NT2/D1 (cell line): Measurements from ENCODE around the gene PLXDC2.

Experiments used
- DNase-seq: peaks from one replicate; pipeline ENCODE4 v3.0.0-alpha.2; 2011; ENCODE audit warnings: low read depth, low spot score
- H3K27me3 ChIP-seq: 2 replicates; pipeline ENCODE4 v1.6.0; 2011; ENCODE audit warnings: mild to moderate bottlenecking; ENCODE audit not compliant: insufficient read length, insufficient read depth
- H3K36me3 ChIP-seq: 2 replicates; pipeline ENCODE4 v1.6.1; 2011; ENCODE audit warnings: mild to moderate bottlenecking, low read length, mixed read lengths; ENCODE audit not compliant: insufficient read depth, insufficient read length
- H3K4me1 ChIP-seq: 2 replicates; pipeline ENCODE4 v1.5.1; 2011; ENCODE audit not compliant: insufficient read depth, insufficient read length
- H3K4me3 ChIP-seq: 2 replicates; pipeline ENCODE4 v1.5.1; 2011; ENCODE audit warnings: low read depth; ENCODE audit not compliant: insufficient read length
- H3K9ac ChIP-seq: 2 replicates; pipeline ENCODE4 v1.6.0; 2011; ENCODE audit warnings: low read depth; ENCODE audit not compliant: insufficient read length
- H3K9me3 ChIP-seq: 2 replicates; pipeline ENCODE4 v1.5.1; 2011; ENCODE audit warnings: mild to moderate bottlenecking, low read length; ENCODE audit not compliant: insufficient read depth
- SUZ12 ChIP-seq: IDR thresholded peaks from 2 replicates; pipeline ENCODE4 v1.6.1; 2011; ENCODE audit not compliant: insufficient read length, insufficient read depth; ENCODE audit errors: extremely low read depth
- YY1 ChIP-seq: IDR thresholded peaks from 2 replicates; pipeline ENCODE4 v1.6.1; 2011; ENCODE audit not compliant: insufficient read length, insufficient read depth
- ZNF274 ChIP-seq: IDR thresholded peaks from 2 replicates; pipeline ENCODE4 v1.6.1; 2011; ENCODE audit warnings: mild to moderate bottlenecking, low read depth, low read length

PLXDC2 gene

DNA sequence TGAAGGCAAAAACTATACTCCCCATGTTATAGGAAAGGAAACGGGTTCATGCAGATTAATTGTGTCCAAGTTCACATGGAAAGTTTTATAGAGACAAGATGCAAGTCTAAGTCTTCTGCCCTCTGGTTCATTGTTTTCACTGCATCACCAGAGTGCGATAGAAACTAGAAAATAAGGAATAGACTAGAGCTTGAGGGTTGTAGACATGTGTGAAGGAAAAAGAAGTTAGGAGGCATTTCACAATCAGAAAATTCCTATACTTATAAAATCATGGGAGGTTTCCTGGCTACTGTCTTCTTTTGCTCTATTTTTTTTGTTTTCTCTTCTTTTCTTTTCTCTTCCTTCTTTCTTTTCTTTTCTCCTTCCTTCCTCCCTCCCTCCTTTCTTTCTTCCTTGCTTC, 329.8 kb downstream of the PLXDC2 start:
- H3K9ac ChIP-seq, result no peak overlapping the region
- TF ChIP-seq SUZ12 (no peak), YY1 (no peak), ZNF274 (no peak)
- H3K4me1 ChIP-seq, result no peaks in the 10 kb centered on the region
- no peak overlapping the region for H3K4me3 ChIP-seq
- no peak for DNase-seq
- H3K9me3 ChIP-seq, result no peaks in the 10 kb centered on the region
- no peaks in the 10 kb centered on the region for H3K36me3 ChIP-seq
- no peaks in the 10 kb centered on the region for H3K27me3 ChIP-seq

DNA sequence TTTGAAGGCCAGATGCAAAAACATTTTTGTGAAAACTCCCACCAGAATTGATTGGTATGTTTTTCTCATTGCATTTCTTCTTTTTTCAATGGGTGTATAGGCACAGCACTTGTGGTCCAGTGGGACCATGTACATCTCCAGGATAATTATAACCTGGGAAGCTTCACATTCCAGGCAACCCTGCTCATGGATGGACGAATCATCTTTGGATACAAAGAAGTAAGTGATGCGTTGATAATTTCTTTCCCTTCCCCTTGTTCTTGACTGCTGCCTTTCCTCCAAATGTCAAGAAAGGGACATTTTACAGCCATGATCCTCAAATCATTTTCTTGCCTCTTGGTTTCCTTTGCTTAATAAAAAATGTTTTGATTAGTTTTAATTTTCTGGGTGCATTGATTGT, 331.5 kb downstream of the PLXDC2 start:
- Histone ChIP-seq H3K4me1 (no peaks in the 10 kb centered on the region), H3K36me3 (no peaks in the 10 kb centered on the region), H3K9me3 (no peaks in the 10 kb centered on the region), H3K4me3 (no peak overlapping the region), H3K27me3 (no peaks in the 10 kb centered on the region), H3K9ac (no peak overlapping the region)
- no peak for TF ChIP-seq SUZ12
- DNase-seq, result no peak

DNA sequence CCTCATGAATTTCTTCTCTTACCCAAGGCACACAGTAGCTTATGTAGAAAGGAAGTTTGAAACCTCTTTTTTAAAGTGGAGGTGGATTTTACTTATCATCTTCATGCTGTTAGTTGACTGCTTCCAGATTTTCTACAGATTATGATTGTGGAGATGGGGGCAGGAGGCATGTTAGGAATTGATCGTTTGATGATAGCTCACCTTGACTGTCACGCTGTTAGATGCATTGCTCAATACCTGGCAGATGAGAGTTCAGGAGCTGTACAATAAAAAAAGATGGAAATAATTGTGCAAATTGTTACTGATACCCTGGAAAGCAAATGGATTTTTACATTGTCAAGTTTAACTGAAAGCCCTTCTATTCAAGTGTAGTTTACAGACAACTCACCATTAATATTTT, 340.3 kb downstream of the PLXDC2 start:
- TF ChIP-seq SUZ12 (no peak), YY1 (no peak), ZNF274 (no peak)

DNA sequence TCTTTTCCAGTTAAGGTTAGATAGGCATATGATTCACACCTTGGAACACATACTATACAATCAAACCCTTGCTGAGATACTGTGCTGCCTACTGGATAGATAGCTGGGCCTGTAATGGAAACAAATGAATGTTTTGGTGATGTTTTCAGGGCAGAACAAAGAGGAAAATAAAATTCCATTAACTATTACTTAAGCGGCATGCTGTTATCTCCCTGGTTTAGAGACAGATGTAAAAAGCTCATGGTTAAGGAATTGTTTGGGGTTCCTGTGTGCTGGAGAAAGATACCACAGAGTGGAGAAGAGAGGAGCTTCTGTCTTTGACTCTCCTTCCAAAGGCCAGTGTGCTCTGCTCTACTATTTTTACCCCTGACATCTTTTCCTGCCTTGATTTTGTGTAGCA, 341.1 kb downstream of the PLXDC2 start:
- no peaks in the 10 kb centered on the region for H3K4me1 ChIP-seq

More for the DNA sequence above, 340.3 kb downstream of the PLXDC2 start:
- Histone ChIP-seq H3K36me3 (no peaks in the 10 kb centered on the region), H3K9ac (no peak overlapping the region), H3K4me1 (no peaks in the 10 kb centered on the region), H3K27me3 (no peaks in the 10 kb centered on the region), H3K9me3 (no peaks in the 10 kb centered on the region), H3K4me3 (no peak overlapping the region)
- no peak for DNase-seq

DNA sequence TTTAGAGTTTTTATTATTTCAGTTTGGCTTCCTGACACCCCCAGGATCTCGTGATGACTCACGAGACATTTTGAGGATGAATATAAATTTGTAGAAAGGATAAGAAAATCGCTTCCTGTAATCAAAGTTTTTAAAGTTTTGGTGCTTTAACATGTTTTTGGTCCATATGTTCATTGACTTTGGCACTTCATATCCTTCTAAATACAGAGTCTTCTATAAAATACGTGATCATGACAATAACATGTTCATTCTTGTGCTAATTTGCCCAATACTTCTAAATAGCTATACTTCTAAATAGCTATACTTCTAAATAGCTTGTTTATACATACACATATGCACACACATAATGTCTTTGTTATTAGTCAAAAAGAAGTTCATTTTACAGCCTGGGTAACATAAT, 341.9 kb downstream of the PLXDC2 start:
- H3K4me1 ChIP-seq, result no peaks in the 10 kb centered on the region
- no peak for DNase-seq
- H3K9ac ChIP-seq, result no peak overlapping the region
- TF ChIP-seq ZNF274 (no peak), SUZ12 (no peak), YY1 (no peak)
- no peaks in the 10 kb centered on the region for H3K9me3 ChIP-seq
- H3K27me3 ChIP-seq, result no peaks in the 10 kb centered on the region
- no peaks in the 10 kb centered on the region for H3K36me3 ChIP-seq
- H3K4me3 ChIP-seq, result no peak overlapping the region

More for the DNA sequence above, 341.1 kb downstream of the PLXDC2 start:
- no peak for DNase-seq
- TF ChIP-seq SUZ12 (no peak), YY1 (no peak), ZNF274 (no peak)
- H3K27me3 ChIP-seq, result no peaks in the 10 kb centered on the region
- no peak overlapping the region for H3K4me3 ChIP-seq
- no peaks in the 10 kb centered on the region for H3K36me3 ChIP-seq
- no peaks in the 10 kb centered on the region for H3K9me3 ChIP-seq
- no peak overlapping the region for H3K9ac ChIP-seq

DNA sequence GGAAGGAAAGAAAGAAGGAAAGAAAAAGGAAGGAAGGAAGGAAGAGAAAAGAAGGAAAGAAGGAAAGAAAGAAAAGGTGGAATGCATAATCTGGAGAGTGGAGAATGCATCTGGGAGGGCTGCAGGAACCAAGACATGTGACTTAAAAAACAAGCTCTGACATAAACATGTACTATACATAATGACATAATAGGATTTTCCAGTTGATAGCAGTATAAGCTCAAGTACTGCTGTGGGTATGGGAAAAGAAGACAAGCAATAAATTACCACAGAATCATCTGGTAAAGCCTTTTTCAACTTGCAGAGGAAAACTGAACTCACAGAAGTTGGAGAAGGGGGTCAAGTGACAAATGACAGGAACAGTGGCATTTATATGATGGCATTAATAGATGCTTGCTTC, 345.9 kb downstream of the PLXDC2 start:
- DNase-seq, result no peak
- Histone ChIP-seq H3K4me3 (no peak overlapping the region), H3K27me3 (no peaks in the 10 kb centered on the region), H3K4me1 (no peaks in the 10 kb centered on the region), H3K9ac (no peak overlapping the region), H3K36me3 (no peaks in the 10 kb centered on the region), H3K9me3 (no peaks in the 10 kb centered on the region)
- TF ChIP-seq ZNF274 (no peak), SUZ12 (no peak), YY1 (no peak)

DNA sequence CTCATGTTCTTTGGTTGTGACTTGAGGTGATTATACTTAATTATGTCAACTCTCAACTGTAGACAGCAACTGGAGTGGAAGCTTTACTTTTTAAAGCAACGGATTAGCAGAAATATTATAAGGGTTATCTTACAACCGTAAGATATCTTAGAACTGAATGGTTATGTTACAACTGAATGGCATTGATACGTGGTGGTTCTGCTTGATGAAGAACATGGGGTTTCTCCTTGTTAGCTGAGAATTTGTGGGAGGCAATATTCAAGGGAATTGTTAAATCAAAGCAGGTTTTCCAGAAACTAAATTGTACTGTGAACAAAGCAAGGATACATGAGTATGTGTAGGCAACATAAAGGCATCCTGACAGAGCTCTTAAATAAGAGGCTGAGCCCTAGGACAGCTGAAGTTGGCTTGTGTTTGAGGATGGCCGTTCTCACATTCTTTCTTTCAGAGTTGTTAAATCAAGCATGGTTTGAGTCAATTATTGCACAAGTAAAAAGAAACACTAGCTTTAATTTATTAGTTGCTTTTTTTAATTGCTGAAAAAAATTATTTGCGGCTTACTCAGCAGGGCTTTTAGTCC, 350.0 kb downstream of the PLXDC2 start:
- DNase-seq, result no peak
- no peaks in the 10 kb centered on the region for H3K9me3 ChIP-seq
- no peaks in the 10 kb centered on the region for H3K27me3 ChIP-seq
- no peak overlapping the region for H3K9ac ChIP-seq
- no peak overlapping the region for H3K4me3 ChIP-seq
- H3K4me1 ChIP-seq, result no peaks in the 10 kb centered on the region
- H3K36me3 ChIP-seq, result no peaks in the 10 kb centered on the region
- TF ChIP-seq ZNF274 (no peak), YY1 (no peak), SUZ12 (no peak)
